ENCODE data around the gene LDLRAP1. TPM values are rescaled to one million over a fixed set of nuclear protein-coding genes. Genes with fewer than 3 reads are reported as not detected.

The LDLRAP1 gene
- total and polyA plus RNA-seq, 2 donors (not counting 1 experiment from before 2014, with no cell fraction given): 7.3 to 21.0 TPM

DNA sequence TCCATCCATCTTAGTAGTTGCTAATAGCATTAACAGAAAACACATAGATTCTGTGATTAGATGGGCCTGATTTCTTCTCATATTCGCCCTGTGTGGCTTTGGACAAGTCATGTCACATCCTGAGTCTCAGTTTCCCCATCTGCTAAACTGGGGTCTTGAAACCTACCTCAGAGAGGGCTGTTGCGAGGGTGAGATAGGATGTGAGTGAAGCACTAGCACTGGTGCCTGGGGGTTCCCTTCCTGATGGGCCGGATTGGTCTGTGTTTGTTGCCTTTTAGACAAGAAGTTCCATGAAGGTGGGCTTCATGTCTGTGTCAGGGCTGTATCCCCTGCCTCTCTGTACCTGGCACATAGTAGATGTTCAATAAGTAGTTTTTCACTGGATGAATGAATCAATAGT lies 69.7 kb downstream of the LDLRAP1 start:
- DNase-seq (ENCODE audit: low read depth in 2 of 2): no peak
- no peak for TF ChIP-seq EZH2 (IDR thresholded peaks at IDR 0.05; ENCODE audit: low read length, missing control alignments)
- TF ChIP-seq, protein P1, sequence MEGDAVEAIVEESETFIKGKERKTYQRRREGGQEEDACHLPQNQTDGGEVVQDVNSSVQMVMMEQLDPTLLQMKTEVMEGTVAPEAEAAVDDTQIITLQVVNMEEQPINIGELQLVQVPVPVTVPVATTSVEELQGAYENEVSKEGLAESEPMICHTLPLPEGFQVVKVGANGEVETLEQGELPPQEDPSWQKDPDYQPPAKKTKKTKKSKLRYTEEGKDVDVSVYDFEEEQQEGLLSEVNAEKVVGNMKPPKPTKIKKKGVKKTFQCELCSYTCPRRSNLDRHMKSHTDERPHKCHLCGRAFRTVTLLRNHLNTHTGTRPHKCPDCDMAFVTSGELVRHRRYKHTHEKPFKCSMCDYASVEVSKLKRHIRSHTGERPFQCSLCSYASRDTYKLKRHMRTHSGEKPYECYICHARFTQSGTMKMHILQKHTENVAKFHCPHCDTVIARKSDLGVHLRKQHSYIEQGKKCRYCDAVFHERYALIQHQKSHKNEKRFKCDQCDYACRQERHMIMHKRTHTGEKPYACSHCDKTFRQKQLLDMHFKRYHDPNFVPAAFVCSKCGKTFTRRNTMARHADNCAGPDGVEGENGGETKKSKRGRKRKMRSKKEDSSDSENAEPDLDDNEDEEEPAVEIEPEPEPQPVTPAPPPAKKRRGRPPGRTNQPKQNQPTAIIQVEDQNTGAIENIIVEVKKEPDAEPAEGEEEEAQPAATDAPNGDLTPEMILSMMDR (conservative IDR thresholded peaks at IDR 0.05 in 1 of 2, IDR thresholded peaks at IDR 0.05 in 1 of 2; ENCODE audit: low read depth in 1 of 2, low read length in 2 of 2): no peak
- Histone ChIP-seq H4K20me1 (ENCODE audit: control insufficient read depth, extremely low read depth, insufficient read depth, low read length) (no peaks in the 10 kb centered on the region), H3K27ac (ENCODE audit: insufficient read depth, low read length) (no peak overlapping the region), H3K4me3 (replicated peaks in 1 of 4; ENCODE audit: control extremely low read depth in 1 of 4, insufficient read depth in 1 of 4, low read depth in 3 of 4, low read length in 4 of 4) (no peak overlapping the region), H3K36me3 (ENCODE audit: control insufficient read depth, insufficient read depth, low read length) (no peaks in the 10 kb centered on the region), H3K79me2 (ENCODE audit: control insufficient read depth, insufficient read depth, low read length) (no peaks in the 10 kb centered on the region), H3K27me3 (ENCODE audit: control insufficient read depth, insufficient read depth, low read length) (peaks cover 38% of the 10 kb centered on the region), H3K4me1 (ENCODE audit: control insufficient read depth, extremely low read depth, insufficient read depth, low read length) (no peaks in the 10 kb centered on the region), H3K9ac (ENCODE audit: insufficient read depth, low read length) (no peak overlapping the region), H3K4me2 (ENCODE audit: extremely low read depth, insufficient read depth, low read length) (no peak overlapping the region), H2AFZ (ENCODE audit: low read length) (no peak overlapping the region), H3K9me3 (ENCODE audit: control insufficient read depth, insufficient read depth, low read depth, low read length) (no peaks in the 10 kb centered on the region)

DNA sequence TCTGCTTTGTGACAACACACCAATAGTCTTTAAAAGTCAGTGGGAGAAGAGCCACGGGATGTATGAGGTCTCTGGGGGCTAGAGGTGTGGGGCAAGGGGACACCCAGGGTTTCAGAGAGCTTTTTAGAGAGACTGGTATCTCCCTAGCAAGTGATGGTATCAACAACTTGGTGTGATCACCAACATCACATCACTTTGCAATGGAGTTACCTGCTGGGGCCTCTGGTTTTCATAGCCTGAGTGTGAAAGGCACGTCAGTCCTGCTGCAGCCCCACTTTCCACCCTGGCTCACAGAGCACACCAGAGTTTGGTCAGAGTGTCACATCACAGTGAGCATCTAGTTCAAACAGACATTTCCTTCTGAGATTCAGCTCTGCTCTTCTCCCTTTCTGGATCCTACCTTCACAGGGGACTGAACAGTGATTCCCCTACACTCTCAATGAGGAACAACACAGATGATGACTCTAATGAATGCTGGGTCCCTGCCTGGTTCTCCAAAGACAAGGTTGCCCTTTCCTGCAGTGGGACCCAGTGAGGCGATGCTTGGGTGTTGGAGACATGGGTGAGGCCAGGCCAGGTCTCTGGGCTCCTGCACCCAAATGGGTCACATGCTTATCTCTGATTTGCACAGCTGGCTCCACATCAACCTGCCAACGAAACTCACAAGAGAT lies 71.2 kb downstream of the LDLRAP1 start:
- H3K9me3 ChIP-seq (ENCODE audit: control insufficient read depth, insufficient read depth, low read depth, low read length): no peaks in the 10 kb centered on the region
- no peaks in the 10 kb centered on the region for H3K36me3 ChIP-seq (ENCODE audit: control insufficient read depth, insufficient read depth, low read length)
- DNase-seq (ENCODE audit: low read depth in 2 of 2): no peak
- no peaks in the 10 kb centered on the region for H3K79me2 ChIP-seq (ENCODE audit: control insufficient read depth, insufficient read depth, low read length)
- peak overlapping the region; percentile 63 for H3K4me2 ChIP-seq (ENCODE audit: extremely low read depth, insufficient read depth, low read length)
- no peak overlapping the region for H3K4me3 ChIP-seq (replicated peaks in 1 of 4; ENCODE audit: control extremely low read depth in 1 of 4, insufficient read depth in 1 of 4, low read depth in 3 of 4, low read length in 4 of 4)
- TF ChIP-seq, protein P1 (conservative IDR thresholded peaks at IDR 0.05 in 1 of 2, IDR thresholded peaks at IDR 0.05 in 1 of 2; ENCODE audit: low read depth in 1 of 2, low read length in 2 of 2): no peak
- TF ChIP-seq EZH2 (IDR thresholded peaks at IDR 0.05; ENCODE audit: low read length, missing control alignments): no peak
- H2AFZ ChIP-seq (ENCODE audit: low read length): no peak overlapping the region
- H4K20me1 ChIP-seq (ENCODE audit: control insufficient read depth, extremely low read depth, insufficient read depth, low read length): no peaks in the 10 kb centered on the region
- H3K9ac ChIP-seq (ENCODE audit: insufficient read depth, low read length): no peak overlapping the region
- peaks cover 39% of the 10 kb centered on the region for H3K27me3 ChIP-seq (ENCODE audit: control insufficient read depth, insufficient read depth, low read length)
- H3K27ac ChIP-seq (ENCODE audit: insufficient read depth, low read length): no peak overlapping the region
- H3K4me1 ChIP-seq (ENCODE audit: control insufficient read depth, extremely low read depth, insufficient read depth, low read length): no peaks in the 10 kb centered on the region

DNA sequence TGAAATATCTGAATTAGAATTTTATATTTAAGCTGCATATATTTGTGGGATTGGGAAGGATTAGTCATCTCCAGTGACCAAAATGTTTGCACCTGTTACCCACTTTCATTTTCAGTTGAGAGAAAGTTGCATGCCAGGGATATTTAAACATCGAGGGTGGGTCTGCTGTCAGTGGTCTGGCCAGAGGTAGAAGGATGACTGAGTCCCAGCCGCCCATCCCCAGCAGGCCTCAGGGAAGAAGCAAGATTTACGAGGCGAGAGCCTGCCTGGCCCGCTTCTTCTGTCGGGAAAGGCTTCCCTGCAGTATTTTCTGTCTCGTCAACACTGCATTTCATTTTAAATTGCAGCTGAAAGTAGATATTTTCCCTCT lies 71.8 kb downstream of the LDLRAP1 start:
- Histone ChIP-seq H3K4me3 (replicated peaks in 1 of 4; ENCODE audit: control extremely low read depth in 1 of 4, insufficient read depth in 1 of 4, low read depth in 3 of 4, low read length in 4 of 4) (no peak overlapping the region), H3K4me2 (ENCODE audit: extremely low read depth, insufficient read depth, low read length) (peak overlapping the region; percentile 63), H3K79me2 (ENCODE audit: control insufficient read depth, insufficient read depth, low read length) (no peaks in the 10 kb centered on the region), H3K9ac (ENCODE audit: insufficient read depth, low read length) (no peak overlapping the region), H3K27ac (ENCODE audit: insufficient read depth, low read length) (no peak overlapping the region), H3K27me3 (ENCODE audit: control insufficient read depth, insufficient read depth, low read length) (peaks cover 38% of the 10 kb centered on the region), H3K36me3 (ENCODE audit: control insufficient read depth, insufficient read depth, low read length) (no peaks in the 10 kb centered on the region), H3K9me3 (ENCODE audit: control insufficient read depth, insufficient read depth, low read depth, low read length) (no peaks in the 10 kb centered on the region), H4K20me1 (ENCODE audit: control insufficient read depth, extremely low read depth, insufficient read depth, low read length) (no peaks in the 10 kb centered on the region), H2AFZ (ENCODE audit: low read length) (no peak overlapping the region), H3K4me1 (ENCODE audit: control insufficient read depth, extremely low read depth, insufficient read depth, low read length) (no peaks in the 10 kb centered on the region)
- TF ChIP-seq, protein P1 (conservative IDR thresholded peaks at IDR 0.05 in 1 of 2, IDR thresholded peaks at IDR 0.05 in 1 of 2; ENCODE audit: low read depth in 1 of 2, low read length in 2 of 2): no peak
- no peak for TF ChIP-seq EZH2 (IDR thresholded peaks at IDR 0.05; ENCODE audit: low read length, missing control alignments)
- DNase-seq (ENCODE audit: low read depth in 2 of 2): no peak

Measured in fibroblast of lung (primary cell).